Liver (tissue), 9 donors: ENCODE measurements around the gene HOXB4. TPM values are rescaled to one million over a fixed set of nuclear protein-coding genes. Genes with fewer than 3 reads are reported as not detected.
A peak's percentile ranks its signal among the peaks of the same experiment; 100 is the strongest.

Source experiments
- DNase-seq: peaks from one replicate; pipeline ENCODE4 v3.0.0-alpha.2; 2017; ENCODE audit warnings: low spot score
- H3K27ac ChIP-seq, 2 donors: one replicate each; pipeline ENCODE4 v1.7.0; 2013; ENCODE audit warnings: inconsistent platforms in 2 of 2, low read length in 2 of 2, control low read depth in 1 of 2, low read depth in 1 of 2, mild to moderate bottlenecking in 1 of 2
- H3K27me3 ChIP-seq, 4 donors: one replicate each; pipeline versions ENCODE4 v1.6.1 to v1.7.0; 2013; ENCODE audit warnings: low read length in 3 of 4, inconsistent platforms in 1 of 4, mild to moderate bottlenecking in 1 of 4, moderate library complexity in 1 of 4; ENCODE audit not compliant: control insufficient read depth in 4 of 4, insufficient read depth in 4 of 4
- H3K36me3 ChIP-seq, 4 donors: one replicate each; pipeline versions ENCODE4 v1.6.1 to v1.7.0; 2013; ENCODE audit warnings: low read length in 3 of 4, mild to moderate bottlenecking in 3 of 4, low read depth in 1 of 4, moderate library complexity in 1 of 4; ENCODE audit not compliant: control insufficient read depth in 4 of 4, insufficient read depth in 3 of 4
- H3K4me1 ChIP-seq, 4 donors: one replicate each; pipeline versions ENCODE4 v1.6.1 to v1.7.0; 2013; ENCODE audit warnings: low read length in 3 of 4, mild to moderate bottlenecking in 3 of 4, moderate library complexity in 1 of 4; ENCODE audit not compliant: control insufficient read depth in 4 of 4, insufficient read depth in 4 of 4
- H3K4me3 ChIP-seq, 3 donors: one replicate each; pipeline versions ENCODE4 v1.6.1 to v1.7.0; 2013; ENCODE audit warnings: low read length in 3 of 3, control low read depth in 1 of 3, low read depth in 1 of 3, mild to moderate bottlenecking in 1 of 3
- H3K9ac ChIP-seq, 2 donors: one replicate each; pipeline ENCODE4 v1.7.0; 2013; ENCODE audit warnings: low read length in 2 of 2, mild to moderate bottlenecking in 2 of 2, moderate library complexity in 2 of 2, control low read depth in 1 of 2, low read depth in 1 of 2
- H3K9me3 ChIP-seq, 4 donors: one replicate each; pipeline versions ENCODE4 v1.6.1 to v1.7.0; 2013; ENCODE audit warnings: low read length in 3 of 4; ENCODE audit not compliant: control insufficient read depth in 4 of 4
- ATF3 ChIP-seq: IDR thresholded peaks from 2 replicates; pipeline ENCODE4 v1.6.1; 2016; ENCODE audit warnings: antibody characterized with exemption
- CTCF ChIP-seq: fragments of 150-350 bp; IDR thresholded peaks from 2 replicates; pipeline ENCODE4 v1.5.1; 2017; ENCODE audit warnings: improper control_type of control experiment, low read depth, low read length; ENCODE audit not compliant: missing input control
- EGR1 ChIP-seq, 2 donors: IDR thresholded peaks; 2 replicates each; pipeline ENCODE4 v1.6.1; 2016 to 2018; ENCODE audit warnings: antibody characterized with exemption in 2 of 2, low read depth in 2 of 2
- FOXA1 ChIP-seq: IDR thresholded peaks from 2 replicates; pipeline ENCODE4 v1.6.1; 2016; ENCODE audit warnings: antibody characterized with exemption
- FOXA2 ChIP-seq: IDR thresholded peaks from 2 replicates; pipeline ENCODE4 v1.6.1; 2016; ENCODE audit warnings: antibody characterized with exemption
- GABPA ChIP-seq, 2 donors: IDR thresholded peaks in 1 of 2; conservative IDR thresholded peaks in 1 of 2; 2 replicates each; pipeline ENCODE4 v1.6.1; 2016; ENCODE audit warnings: antibody characterized with exemption in 2 of 2, mild to moderate bottlenecking in 1 of 2, moderate library complexity in 1 of 2
- HNF4A ChIP-seq, 2 donors: conservative IDR thresholded peaks; 2 replicates each; pipeline ENCODE4 v1.6.1; 2016; ENCODE audit warnings: antibody characterized with exemption in 2 of 2, mild to moderate bottlenecking in 2 of 2
- HNF4G ChIP-seq: IDR thresholded peaks from 2 replicates; pipeline ENCODE4 v1.6.1; 2016; ENCODE audit warnings: antibody characterized with exemption
- JUND ChIP-seq, 2 donors: IDR thresholded peaks; 2 replicates each; pipeline ENCODE4 v1.6.1; 2016; ENCODE audit warnings: antibody characterized with exemption in 2 of 2
- MAX ChIP-seq: IDR thresholded peaks from 2 replicates; pipeline ENCODE4 v1.6.1; 2016; ENCODE audit warnings: antibody characterized with exemption
- NR2F2 ChIP-seq: IDR thresholded peaks from 2 replicates; pipeline ENCODE4 v1.6.1; 2016; ENCODE audit warnings: antibody characterized with exemption
- RAD21 ChIP-seq, 2 donors: IDR thresholded peaks; 2 replicates each; pipeline ENCODE4 v1.6.1; 2016; ENCODE audit warnings: antibody characterized with exemption in 2 of 2, mild to moderate bottlenecking in 2 of 2
- REST ChIP-seq: IDR thresholded peaks from 2 replicates; pipeline ENCODE4 v1.6.1; 2016; ENCODE audit warnings: antibody characterized with exemption, mild to moderate bottlenecking
- RXRA ChIP-seq, 2 donors: IDR thresholded peaks; 2 replicates each; pipeline ENCODE4 v1.6.1; 2017 to 2018; ENCODE audit warnings: antibody characterized with exemption in 2 of 2, mild to moderate bottlenecking in 1 of 2
- SP1 ChIP-seq: IDR thresholded peaks from 2 replicates; pipeline ENCODE4 v1.6.1; 2018; ENCODE audit warnings: antibody characterized with exemption, mild to moderate bottlenecking
- TAF1 ChIP-seq: conservative IDR thresholded peaks from 2 replicates; pipeline ENCODE4 v1.6.1; 2016; ENCODE audit warnings: antibody characterized with exemption, mild to moderate bottlenecking
- YY1 ChIP-seq: IDR thresholded peaks from 2 replicates; pipeline ENCODE4 v1.6.1; 2016; ENCODE audit warnings: antibody characterized with exemption, mild to moderate bottlenecking
- ZBTB33 ChIP-seq: IDR thresholded peaks from 2 replicates; pipeline ENCODE4 v1.6.1; 2016; ENCODE audit warnings: antibody characterized with exemption
- WGBS: extraction: QIAGEN DNeasy Blood & Tissue Kit; methylation state at CpG from one replicate; pipeline ENCODE4 v1.1.7; 2013; 5-methylcytosine and 5-hydroxymethylcytosine counted together
- polyA plus RNA-seq, 2 donors: library from polyadenylated mRNA; stranded (reverse) in 1 of 2; unstranded in 1 of 2; fragments of 200-250 nt in 1 of 2; fragments of >200 nt in 1 of 2; fragmentation: Nextera tagmentation in 1 of 2; extraction: Ambion mirVana in 1 of 2; gene quantifications; one replicate each; pipeline versions ENCODE4 v1.2.1 to v1.2.3, GENCODE V29; 2013 to 2015
- total RNA-seq, 2 donors: library from RNA; depleted of rRNA; stranded (reverse); fragments of >200 nt; gene quantifications; one replicate each; pipeline ENCODE4 v1.2.3, GENCODE V29; 2014
- donor health status: healthy.
- donor health status: healthy.
- donor health status: healthy.
- donor health status: healthy.
- donor health status: healthy.

HOXB4 gene
- total and polyA plus RNA-seq, 4 donors = 0.19 to 0.75 (median 0.50) TPM

- H3K4me1 ChIP-seq = peaks cover 0 to 12% (median 3%) of the 10 kb centered on the region in 4 donors
- no peak for DNase-seq
- peaks cover 2 to 13% (median 5%) of the 10 kb centered on the region in 4 donors for H3K27me3 ChIP-seq
- no peak overlapping the region for H3K9ac ChIP-seq
- H3K36me3 ChIP-seq = no peaks in the 10 kb centered on the region
- TF ChIP-seq ZBTB33 = no peak
- no peak for TF ChIP-seq HNF4A (conservative IDR thresholded peaks at IDR 0.05)
- no peak for TF ChIP-seq ATF3
- TF ChIP-seq REST = no peak
- no peak for TF ChIP-seq GABPA (IDR thresholded peaks at IDR 0.05 in 1 of 2, conservative IDR thresholded peaks at IDR 0.05 in 1 of 2)
- TF ChIP-seq HNF4G = no peak
- no peak for TF ChIP-seq FOXA1
- no peak for TF ChIP-seq NR2F2
- TF ChIP-seq CTCF = no peak
- TF ChIP-seq YY1 = no peak
- no peak for TF ChIP-seq MAX
- TF ChIP-seq TAF1 = no peak
- TF ChIP-seq SP1 = no peak
- TF ChIP-seq JUND (IDR thresholded peaks at IDR 0.05) = no peak
- TF ChIP-seq RAD21 (IDR thresholded peaks at IDR 0.05) = no peak
- TF ChIP-seq FOXA2 = no peak
- TF ChIP-seq RXRA (IDR thresholded peaks at IDR 0.05) = no peak
- no peak for TF ChIP-seq EGR1 (IDR thresholded peaks at IDR 0.05; ENCODE audit: low read depth in 2 of 2)
- no peaks in the 10 kb centered on the region for H3K9me3 ChIP-seq
- H3K4me3 ChIP-seq = no peak overlapping the region
- H3K27ac ChIP-seq = peak overlapping the region; percentile 61 to 77
- 85% methylated on average over 1 of the region's 1 CpG for WGBS
These were observed 32.6 kb downstream of the HOXB4 start for GRCh38 chr17:48545539-48545938.
